ACC112 (cell line): ENCODE measurements around the gene CAMK2G.
A peak's percentile ranks its signal among the peaks of the same experiment; 100 is the strongest.

Source experiments
- H2AFZ ChIP-seq: fragments of 200-600 bp; sonication (generic); one replicate; pipeline ENCODE4 v1.6.0; 2017; ENCODE audit warnings: antibody characterized with exemption, low read length; ENCODE audit not compliant: unreplicated experiment
- H3K27ac ChIP-seq: fragments of 200-600 bp; sonication (generic); 2 replicates; pipeline ENCODE4 v1.5.1; 2014; ENCODE audit warnings: low read depth, mild to moderate bottlenecking, antibody characterized with exemption, low read length, moderate library complexity
- H3K27me3 ChIP-seq: fragments of 200-600 bp; sonication (generic); 2 replicates; pipeline ENCODE4 v1.6.1; 2014; ENCODE audit warnings: mild to moderate bottlenecking, antibody characterized with exemption, low read length, moderate library complexity, mixed read lengths; ENCODE audit not compliant: insufficient read depth
- H3K36me3 ChIP-seq: fragments of 200-600 bp; sonication (generic); 2 replicates; pipeline ENCODE4 v1.6.1; 2016; ENCODE audit warnings: mild to moderate bottlenecking, antibody characterized with exemption, low read length, moderate library complexity, mixed read lengths; ENCODE audit not compliant: insufficient read depth
- H3K4me1 ChIP-seq: fragments of 200-600 bp; sonication (generic); one replicate; pipeline ENCODE4 v1.6.1; 2016; ENCODE audit warnings: low read length, mixed read lengths; ENCODE audit not compliant: insufficient read depth, unreplicated experiment, control insufficient read depth
- H3K4me3 ChIP-seq: fragments of 200-600 bp; sonication (generic); 2 replicates; pipeline ENCODE4 v1.5.1; 2014; ENCODE audit warnings: mild to moderate bottlenecking, low read depth, low read length
- H3K79me2 ChIP-seq: fragments of 200-600 bp; sonication (generic); one replicate; pipeline ENCODE4 v1.6.0; 2016; ENCODE audit warnings: low read length; ENCODE audit not compliant: control insufficient read depth, unreplicated experiment, insufficient read depth

Gene CAMK2G

GRCh38 chr10:73878365-73878764, 4.0 kb upstream of the CAMK2G start:
- Histone ChIP-seq H2AFZ (no peak overlapping the region), H3K4me3 (no peak overlapping the region), H3K27ac (no peak overlapping the region), H3K36me3 (no peaks in the 10 kb centered on the region), H3K4me1 (peaks cover 16% of the 10 kb centered on the region), H3K27me3 (no peaks in the 10 kb centered on the region), H3K79me2 (no peaks in the 10 kb centered on the region)

- Histone ChIP-seq H2AFZ (no peak overlapping the region), H3K4me1 (peaks cover 20% of the 10 kb centered on the region), H3K79me2 (peaks cover 5% of the 10 kb centered on the region), H3K36me3 (no peaks in the 10 kb centered on the region), H3K27me3 (no peaks in the 10 kb centered on the region), H3K27ac (no peak overlapping the region), H3K4me3 (no peak overlapping the region)
Observed at GRCh38 chr10:73877533-73878160, 3.3 kb upstream of the CAMK2G start.

DNA sequence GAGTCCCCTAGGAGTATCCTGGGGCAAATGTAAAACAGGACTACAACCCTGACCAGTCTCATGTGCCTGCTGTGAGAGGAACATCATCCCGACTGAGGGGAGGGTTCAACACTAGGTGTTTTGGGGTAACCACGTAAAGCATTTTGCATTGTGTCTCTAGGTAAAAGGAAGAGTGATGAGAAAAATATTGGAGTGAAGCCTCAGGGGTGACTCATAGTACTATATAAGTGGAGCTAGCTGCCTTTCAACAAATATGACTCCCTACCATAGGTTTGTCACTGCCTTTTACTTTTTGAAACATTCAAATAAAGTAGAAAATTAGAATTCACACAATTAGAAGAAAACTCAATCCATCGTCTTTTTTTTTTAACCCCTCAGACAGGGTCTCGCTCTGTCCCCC, 2.6 kb upstream of the CAMK2G start:
- no peaks in the 10 kb centered on the region for H3K36me3 ChIP-seq
- H3K4me1 ChIP-seq: peaks cover 20% of the 10 kb centered on the region
- H3K27ac ChIP-seq: no peak overlapping the region
- H3K4me3 ChIP-seq: no peak overlapping the region
- peaks cover 5% of the 10 kb centered on the region for H3K79me2 ChIP-seq
- no peak overlapping the region for H2AFZ ChIP-seq
- H3K27me3 ChIP-seq: no peaks in the 10 kb centered on the region

- no peak overlapping the region for H3K27ac ChIP-seq
- no peaks in the 10 kb centered on the region for H3K36me3 ChIP-seq
- H3K79me2 ChIP-seq: peaks cover 5% of the 10 kb centered on the region
- H3K27me3 ChIP-seq: no peaks in the 10 kb centered on the region
- no peak overlapping the region for H3K4me3 ChIP-seq
- H2AFZ ChIP-seq: no peak overlapping the region
- peaks cover 20% of the 10 kb centered on the region for H3K4me1 ChIP-seq
Observed at GRCh38 chr10:73876566-73876965, 2.2 kb upstream of the CAMK2G start.

- Histone ChIP-seq H3K27ac (no peak overlapping the region), H3K36me3 (no peaks in the 10 kb centered on the region), H3K27me3 (no peaks in the 10 kb centered on the region), H2AFZ (no peak overlapping the region), H3K79me2 (peaks cover 5% of the 10 kb centered on the region), H3K4me3 (no peak overlapping the region), H3K4me1 (peaks cover 20% of the 10 kb centered on the region)
Observed at GRCh38 chr10:73876157-73876556, 1.8 kb upstream of the CAMK2G start.

DNA sequence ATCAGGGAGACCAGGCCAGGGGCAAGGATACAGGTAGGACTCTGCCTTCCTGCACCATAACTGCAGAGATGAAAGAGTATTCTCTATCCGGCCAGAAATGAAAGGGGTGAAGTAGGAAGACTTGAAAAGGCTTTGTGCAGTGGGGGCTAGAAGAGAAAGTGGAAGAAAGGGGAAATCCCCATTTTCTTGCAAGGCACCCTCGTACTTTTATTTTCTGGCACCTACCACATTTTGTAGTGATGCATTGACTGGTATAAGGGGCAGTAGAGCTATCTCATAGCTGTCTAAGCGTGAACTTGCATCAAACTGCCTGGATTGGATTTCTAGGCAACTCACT, 752 bp upstream of the CAMK2G start:
- Histone ChIP-seq H3K27ac (no peak overlapping the region), H3K79me2 (peaks cover 5% of the 10 kb centered on the region), H2AFZ (no peak overlapping the region), H3K27me3 (no peaks in the 10 kb centered on the region), H3K36me3 (no peaks in the 10 kb centered on the region), H3K4me1 (peaks cover 20% of the 10 kb centered on the region), H3K4me3 (peak overlapping the region; percentile 87)

- H3K4me3 ChIP-seq: peak overlapping the region; percentile 93
- no peak overlapping the region for H3K27ac ChIP-seq
- H3K27me3 ChIP-seq: no peaks in the 10 kb centered on the region
- peaks cover 20% of the 10 kb centered on the region for H3K4me1 ChIP-seq
- H3K79me2 ChIP-seq: peaks cover 5% of the 10 kb centered on the region
- H2AFZ ChIP-seq: peak overlapping the region; percentile 81
- H3K36me3 ChIP-seq: no peaks in the 10 kb centered on the region
Observed at GRCh38 chr10:73873838-73874215, 528 bp downstream of the CAMK2G start.

DNA sequence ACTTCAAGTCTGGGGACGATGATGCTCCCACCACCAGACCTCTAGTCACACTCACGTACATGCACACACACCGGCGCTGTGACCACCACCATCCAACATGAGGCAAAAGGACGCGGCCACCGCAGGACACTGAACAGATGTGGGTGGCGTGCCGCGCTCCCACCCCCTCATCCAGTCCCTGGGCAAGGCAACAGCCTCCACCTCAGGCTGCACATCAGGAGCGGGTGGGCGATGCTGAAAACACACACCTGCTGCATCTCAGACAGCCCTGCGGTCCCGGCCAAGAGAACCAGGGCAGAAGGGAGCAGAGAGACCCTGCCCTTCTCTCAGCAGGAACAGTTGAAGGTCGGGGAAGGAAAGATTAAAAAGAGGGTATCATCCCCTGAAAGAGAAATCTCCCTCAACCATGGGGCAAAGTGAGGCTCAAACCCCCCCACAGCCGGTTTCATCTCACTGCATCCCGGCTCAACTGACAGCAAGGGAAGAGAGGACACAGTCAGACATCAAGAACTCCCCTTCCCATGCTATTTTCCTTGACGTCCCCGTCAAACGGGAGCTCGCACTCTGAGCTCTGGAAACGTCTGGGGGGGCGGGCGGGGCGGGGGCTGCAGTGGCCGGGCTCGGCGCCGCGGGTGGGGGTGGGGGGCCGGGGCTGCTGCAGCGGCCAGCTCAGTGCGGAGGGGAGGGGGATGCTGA, 1.1 kb downstream of the CAMK2G start:
- Histone ChIP-seq H3K27me3 (no peaks in the 10 kb centered on the region), H3K36me3 (no peaks in the 10 kb centered on the region), H3K4me1 (peaks cover 20% of the 10 kb centered on the region), H2AFZ (no peak overlapping the region), H3K27ac (no peak overlapping the region), H3K4me3 (peak overlapping the region; percentile 93), H3K79me2 (peaks cover 5% of the 10 kb centered on the region)

DNA sequence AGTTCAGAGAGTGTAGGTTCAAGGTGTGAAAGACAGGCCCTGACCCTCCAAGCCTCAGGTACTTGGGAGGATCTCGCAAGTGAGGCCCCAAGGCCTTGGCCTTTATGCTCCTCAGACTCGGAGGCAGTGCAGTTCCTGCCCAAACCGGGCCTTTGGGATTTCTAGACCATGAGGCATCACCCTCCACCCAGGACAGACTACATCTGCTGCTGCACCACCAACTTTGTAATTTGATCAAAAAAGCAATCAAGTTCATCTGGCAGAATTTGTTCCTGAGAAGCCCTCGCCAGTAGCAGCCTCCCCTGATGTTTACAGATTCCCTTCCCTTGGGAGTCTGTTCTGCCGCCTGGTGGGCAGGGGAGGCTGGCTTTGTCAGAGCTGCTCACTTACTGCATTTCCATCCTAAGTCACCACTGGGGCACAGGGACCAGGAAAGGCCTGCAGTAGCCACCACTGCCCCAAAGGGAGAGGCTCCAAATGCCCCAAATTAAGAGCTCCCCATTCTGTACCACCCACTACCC, 2.1 kb downstream of the CAMK2G start:
- peaks cover 5% of the 10 kb centered on the region for H3K79me2 ChIP-seq
- no peaks in the 10 kb centered on the region for H3K27me3 ChIP-seq
- no peaks in the 10 kb centered on the region for H3K36me3 ChIP-seq
- H3K4me3 ChIP-seq: no peak overlapping the region
- H3K4me1 ChIP-seq: peaks cover 20% of the 10 kb centered on the region
- H3K27ac ChIP-seq: no peak overlapping the region
- H2AFZ ChIP-seq: no peak overlapping the region

DNA sequence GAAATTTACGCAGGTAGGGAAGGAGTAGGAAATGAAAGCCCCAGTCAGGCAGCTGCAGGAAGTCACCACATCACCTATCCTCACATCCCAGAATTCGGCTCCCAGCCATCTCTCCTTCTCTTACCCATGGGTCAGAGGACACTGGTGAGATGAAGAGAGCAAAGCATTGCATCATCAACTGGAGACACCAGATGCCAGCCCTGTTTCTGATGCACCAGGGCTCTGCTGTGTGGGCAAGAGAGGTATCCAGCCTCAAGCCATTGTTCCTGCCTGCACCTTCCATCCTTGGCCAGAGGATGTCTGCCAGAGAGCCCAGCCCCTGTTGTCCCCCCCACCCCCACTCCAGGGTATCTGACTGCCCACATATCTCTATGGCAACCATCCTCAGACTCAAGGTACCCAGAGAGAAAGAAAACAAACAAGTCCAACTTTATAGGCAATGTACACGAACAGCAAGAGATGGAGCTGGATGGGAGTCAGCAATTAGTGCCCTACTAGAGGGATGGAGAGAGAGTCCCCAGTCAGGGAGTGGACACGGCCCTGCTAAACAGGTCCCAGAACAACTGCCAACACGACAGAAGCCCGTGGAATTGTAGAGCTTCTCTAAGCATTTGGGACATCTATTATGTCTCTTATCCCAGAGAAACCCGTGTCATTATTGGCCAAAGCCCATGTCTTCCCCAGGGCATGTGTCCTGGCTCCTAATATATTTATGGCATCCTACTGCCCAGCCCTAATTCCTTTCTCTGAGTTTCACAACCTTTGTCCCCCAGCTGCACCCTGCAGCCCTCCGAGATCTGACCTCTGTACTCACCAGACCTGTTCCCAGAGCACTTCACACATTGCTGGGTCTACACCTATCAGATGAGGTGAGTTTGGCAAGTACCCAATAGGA, 2.8 kb downstream of the CAMK2G start:
- H3K27me3 ChIP-seq: no peaks in the 10 kb centered on the region
- H3K4me1 ChIP-seq: peaks cover 13% of the 10 kb centered on the region
- no peak overlapping the region for H2AFZ ChIP-seq
- H3K27ac ChIP-seq: no peak overlapping the region
- peaks cover 5% of the 10 kb centered on the region for H3K79me2 ChIP-seq
- no peaks in the 10 kb centered on the region for H3K36me3 ChIP-seq
- H3K4me3 ChIP-seq: no peak overlapping the region
